Trophoblast cell (in vitro differentiated cells and primary cell): Measurements from ENCODE around the gene SMAD4.

Source experiments
- DNase-seq, 2 donors: peaks; one replicate each; pipeline ENCODE4 v3.0.0-alpha.2; 2016
- H2AFZ ChIP-seq: 2 replicates; pipeline ENCODE4 v1.6.1; 2013; ENCODE audit warnings: low read length, moderate library complexity, mild to moderate bottlenecking; ENCODE audit not compliant: insufficient read depth, poor library complexity
- H2AK5ac ChIP-seq: 2 replicates; pipeline ENCODE4 v1.6.1; 2013; ENCODE audit warnings: mild to moderate bottlenecking, low read length
- H2BK120ac ChIP-seq: 2 replicates; pipeline ENCODE4 v1.6.1; 2013; ENCODE audit warnings: low read length, mild to moderate bottlenecking, moderate library complexity; ENCODE audit not compliant: insufficient read depth, poor library complexity
- H2BK12ac ChIP-seq: 2 replicates; pipeline ENCODE4 v1.6.1; 2013; ENCODE audit warnings: mild to moderate bottlenecking, low read length, moderate library complexity
- H2BK5ac ChIP-seq: 2 replicates; pipeline ENCODE4 v1.6.1; 2013; ENCODE audit warnings: low read length, low read depth, moderate library complexity, mild to moderate bottlenecking; ENCODE audit not compliant: poor library complexity
- H3K14ac ChIP-seq: 2 replicates; pipeline ENCODE4 v1.6.1; 2013; ENCODE audit warnings: mild to moderate bottlenecking, low read length
- H3K18ac ChIP-seq: 2 replicates; pipeline ENCODE4 v1.6.1; 2013; ENCODE audit warnings: mild to moderate bottlenecking, low read length
- H3K23ac ChIP-seq: 2 replicates; pipeline ENCODE4 v1.6.1; 2013; ENCODE audit warnings: low read length
- H3K27ac ChIP-seq: 2 replicates; pipeline ENCODE4 v1.5.1; 2013; ENCODE audit warnings: low read depth, mild to moderate bottlenecking, inconsistent platforms, low read length, moderate library complexity
- H3K27me3 ChIP-seq: 2 replicates; pipeline ENCODE4 v1.6.1; 2013; ENCODE audit warnings: inconsistent platforms, mild to moderate bottlenecking, low read length, moderate library complexity; ENCODE audit not compliant: insufficient read depth
- H3K36me3 ChIP-seq, 2 experiments: 1 replicate in 1 of 2; 2 replicates in 1 of 2; pipeline ENCODE4 v1.6.1; 2013; ENCODE audit warnings: low read length in 2 of 2, mild to moderate bottlenecking in 2 of 2, moderate library complexity in 1 of 2; ENCODE audit not compliant: insufficient read depth in 2 of 2, control insufficient read depth in 1 of 2
- H3K4ac ChIP-seq: 2 replicates; pipeline ENCODE4 v1.6.1; 2013; ENCODE audit warnings: low read depth, mild to moderate bottlenecking, low read length, moderate library complexity
- H3K4me1 ChIP-seq, 2 experiments: 1 replicate in 1 of 2; 2 replicates in 1 of 2; pipeline ENCODE4 v1.6.1; 2013; ENCODE audit warnings: low read length in 2 of 2, mild to moderate bottlenecking in 2 of 2, moderate library complexity in 1 of 2; ENCODE audit not compliant: insufficient read depth in 2 of 2, control insufficient read depth in 1 of 2
- H3K4me2 ChIP-seq: 2 replicates; pipeline ENCODE4 v1.6.1; 2013; ENCODE audit warnings: inconsistent platforms, mild to moderate bottlenecking, low read length, moderate library complexity
- H3K4me3 ChIP-seq: 2 replicates; pipeline ENCODE4 v1.5.1; 2013; ENCODE audit warnings: mild to moderate bottlenecking, low read depth, low read length, inconsistent platforms
- H3K79me1 ChIP-seq: one replicate; pipeline ENCODE4 v1.6.1; 2013; ENCODE audit warnings: low read length
- H3K79me2 ChIP-seq: 2 replicates; pipeline ENCODE4 v1.6.1; 2013; ENCODE audit warnings: low read length, mild to moderate bottlenecking; ENCODE audit not compliant: control insufficient read depth, insufficient read depth, poor library complexity
- H3K9ac ChIP-seq: 2 replicates; pipeline ENCODE4 v1.6.1; 2013; ENCODE audit warnings: mild to moderate bottlenecking, low read length
- H3K9me3 ChIP-seq: 2 replicates; pipeline ENCODE4 v1.6.1; 2013; ENCODE audit warnings: low read depth, mild to moderate bottlenecking, control low read depth, inconsistent platforms, low read length; ENCODE audit not compliant: insufficient read depth
- H4K12ac ChIP-seq: 2 replicates; pipeline ENCODE4 v1.6.1; 2013; ENCODE audit warnings: low read depth, mild to moderate bottlenecking, low read length, moderate library complexity
- H4K8ac ChIP-seq: 2 replicates; pipeline ENCODE4 v1.6.1; 2013; ENCODE audit warnings: low read depth, mild to moderate bottlenecking, low read length, moderate library complexity
- H4K91ac ChIP-seq: one replicate; pipeline ENCODE4 v1.6.1; 2013; ENCODE audit warnings: low read depth, mild to moderate bottlenecking, low read length, moderate library complexity
- WGBS: extraction: QIAGEN DNeasy Blood & Tissue Kit; methylation state at CpG from one replicate; pipeline ENCODE4 v1.1.7; 2013; ENCODE audit warnings: missing lambda C conversion rate; ENCODE audit not compliant: insufficient read length, insufficient coverage; ENCODE audit errors: extremely low coverage; 5-methylcytosine and 5-hydroxymethylcytosine counted together

The SMAD4 gene

GRCh38 chr18:51098513-51098912 lies 68.5 kb downstream of the SMAD4 start:
- H4K8ac ChIP-seq: no peak overlapping the region
- H3K27me3 ChIP-seq: no peaks in the 10 kb centered on the region
- no peak for DNase-seq
- H2BK120ac ChIP-seq: no peak overlapping the region
- no peak overlapping the region for H3K27ac ChIP-seq
- no peaks in the 10 kb centered on the region for H3K36me3 ChIP-seq
- H2AFZ ChIP-seq: no peak overlapping the region
- no peak overlapping the region for H3K18ac ChIP-seq
- no peak overlapping the region for H2BK12ac ChIP-seq
- H3K4ac ChIP-seq: no peak overlapping the region
- H3K4me3 ChIP-seq: no peak overlapping the region
- no peak overlapping the region for H2AK5ac ChIP-seq
- H3K4me1 ChIP-seq: no peaks in the 10 kb centered on the region
- no peaks in the 10 kb centered on the region for H3K79me2 ChIP-seq
- no peak overlapping the region for H4K12ac ChIP-seq
- H3K9me3 ChIP-seq: peaks cover 2% of the 10 kb centered on the region
- H2BK5ac ChIP-seq: no peak overlapping the region
- H3K9ac ChIP-seq: no peak overlapping the region
- H3K4me2 ChIP-seq: no peak overlapping the region
- no peak overlapping the region for H3K14ac ChIP-seq
- WGBS: no CpG with 5 or more reads among the region's 1 CpG
- no peak overlapping the region for H4K91ac ChIP-seq
- no peak overlapping the region for H3K23ac ChIP-seq
- no peaks in the 10 kb centered on the region for H3K79me1 ChIP-seq

GRCh38 chr18:51100385-51101120 lies 70.5 kb downstream of the SMAD4 start:
- no peaks in the 10 kb centered on the region for H3K79me2 ChIP-seq
- no peak overlapping the region for H3K4ac ChIP-seq
- no peak overlapping the region for H3K4me2 ChIP-seq
- no peak overlapping the region for H3K14ac ChIP-seq
- H3K18ac ChIP-seq: no peak overlapping the region
- H2BK12ac ChIP-seq: no peak overlapping the region
- H4K12ac ChIP-seq: no peak overlapping the region
- no peaks in the 10 kb centered on the region for H3K36me3 ChIP-seq
- no peak overlapping the region for H3K4me3 ChIP-seq
- no peak overlapping the region for H3K9ac ChIP-seq
- no peak overlapping the region for H2AFZ ChIP-seq
- peaks cover 2% of the 10 kb centered on the region for H3K9me3 ChIP-seq
- H3K27ac ChIP-seq: no peak overlapping the region
- no CpG with 5 or more reads among the region's 8 CpGs for WGBS
- no peak for DNase-seq
- no peak overlapping the region for H4K8ac ChIP-seq
- H3K79me1 ChIP-seq: no peaks in the 10 kb centered on the region
- no peaks in the 10 kb centered on the region for H3K4me1 ChIP-seq
- H2AK5ac ChIP-seq: no peak overlapping the region
- no peaks in the 10 kb centered on the region for H3K27me3 ChIP-seq
- no peak overlapping the region for H2BK5ac ChIP-seq
- H3K23ac ChIP-seq: no peak overlapping the region
- H4K91ac ChIP-seq: no peak overlapping the region
- H2BK120ac ChIP-seq: no peak overlapping the region

- no peak overlapping the region for H4K91ac ChIP-seq
- H2AK5ac ChIP-seq: no peak overlapping the region
- H3K9ac ChIP-seq: no peak overlapping the region
- no peaks in the 10 kb centered on the region for H3K79me1 ChIP-seq
- no peak overlapping the region for H3K18ac ChIP-seq
- H3K4me3 ChIP-seq: no peak overlapping the region
- H3K4me2 ChIP-seq: no peak overlapping the region
- H3K79me2 ChIP-seq: no peaks in the 10 kb centered on the region
- H2AFZ ChIP-seq: no peak overlapping the region
- H3K9me3 ChIP-seq: peaks cover 4% of the 10 kb centered on the region
- H4K8ac ChIP-seq: no peak overlapping the region
- H3K14ac ChIP-seq: no peak overlapping the region
- no peak for DNase-seq
- H3K27ac ChIP-seq: no peak overlapping the region
- H2BK12ac ChIP-seq: no peak overlapping the region
- no peaks in the 10 kb centered on the region for H3K4me1 ChIP-seq
- H3K4ac ChIP-seq: no peak overlapping the region
- no peaks in the 10 kb centered on the region for H3K27me3 ChIP-seq
- no CpG with 5 or more reads among the region's 6 CpGs for WGBS
- no peak overlapping the region for H3K23ac ChIP-seq
- H4K12ac ChIP-seq: no peak overlapping the region
- no peak overlapping the region for H2BK5ac ChIP-seq
- no peak overlapping the region for H2BK120ac ChIP-seq
- H3K36me3 ChIP-seq: no peaks in the 10 kb centered on the region
These were observed 77.1 kb downstream of the SMAD4 start for GRCh38 chr18:51107082-51107481.

GRCh38 chr18:51107598-51108305 lies 77.7 kb downstream of the SMAD4 start:
- Histone ChIP-seq H2BK120ac (no peak overlapping the region), H3K18ac (no peak overlapping the region), H3K27me3 (no peaks in the 10 kb centered on the region), H4K8ac (no peak overlapping the region), H3K36me3 (no peaks in the 10 kb centered on the region), H2BK5ac (no peak overlapping the region), H3K4ac (no peak overlapping the region), H2AFZ (no peak overlapping the region), H3K9ac (no peak overlapping the region), H4K12ac (no peak overlapping the region), H3K9me3 (peaks cover 5% of the 10 kb centered on the region), H2AK5ac (no peak overlapping the region), H3K23ac (no peak overlapping the region), H3K4me1 (no peaks in the 10 kb centered on the region), H2BK12ac (no peak overlapping the region), H3K4me3 (no peak overlapping the region), H3K79me1 (no peaks in the 10 kb centered on the region), H4K91ac (no peak overlapping the region), H3K4me2 (no peak overlapping the region), H3K14ac (no peak overlapping the region), H3K27ac (no peak overlapping the region), H3K79me2 (no peaks in the 10 kb centered on the region)
- DNase-seq: no peak
- WGBS: no CpG with 5 or more reads among the region's 9 CpGs
